H1 (cell line): ENCODE results near the gene BPIFB3. TPM values are rescaled to one million over a fixed set of nuclear protein-coding genes. Genes with fewer than 3 reads are reported as not detected.

Experiments
- CTCF ChIA-PET: fragments of 300-600 bp; sonication (Branson Sonifier 250); formaldehyde crosslinking; loops from one replicate; lab custom pipeline; 2021; ENCODE audit not compliant: partially characterized antibody; lab: Charles Lee
- POLR2A ChIA-PET: fragments of 300-600 bp; sonication (Branson Sonifier 250); formaldehyde crosslinking; loops from one replicate; lab custom pipeline; 2021; ENCODE audit warnings: inconsistent platforms; ENCODE audit not compliant: partially characterized antibody; lab: Charles Lee
- DNase-seq, 2 experiments: peaks; one replicate each; pipeline versions ENCODE4 v3.0.0 to v3.0.0-alpha.2; 2010 to 2022; ENCODE audit warnings: low spot score in 2 of 2, low read depth in 1 of 2, mixed read lengths in 1 of 2
- FAIRE-seq: peaks from 2 replicates; lab custom pipeline; 2011; peaks lifted over from hg19 to GRCh38; lab: Jason Lieb, UNC
- H2AFZ ChIP-seq: 2 replicates; pipeline ENCODE4 v1.8.1; 2012; ENCODE audit warnings: low read length, inconsistent platforms
- H2AK5ac ChIP-seq: 2 replicates; pipeline ENCODE4 v1.6.1; 2013; ENCODE audit warnings: low read depth, low read length
- H2BK120ac ChIP-seq: replicated peaks from 2 replicates; pipeline ENCODE3; 2013; ENCODE audit warnings: low read depth, low read length, inconsistent platforms
- H2BK12ac ChIP-seq: 2 replicates; pipeline ENCODE4 v1.6.1; 2013; ENCODE audit warnings: low read depth, low read length
- H2BK15ac ChIP-seq: 2 replicates; pipeline ENCODE4 v1.6.1; 2013; ENCODE audit warnings: low read length
- H2BK20ac ChIP-seq: 2 replicates; pipeline ENCODE4 v1.6.1; 2013; ENCODE audit warnings: low read length
- H2BK5ac ChIP-seq: 2 replicates; pipeline ENCODE4 v1.6.1; 2013; ENCODE audit warnings: low read depth, low read length
- H3K14ac ChIP-seq: 2 replicates; pipeline ENCODE4 v1.6.1; 2013; ENCODE audit warnings: inconsistent platforms; ENCODE audit not compliant: insufficient read length
- H3K18ac ChIP-seq: 2 replicates; pipeline ENCODE4 v1.6.1; 2013; ENCODE audit warnings: low read length; ENCODE audit errors: extremely low read depth
- H3K23ac ChIP-seq: 2 replicates; pipeline ENCODE4 v1.6.1; 2013; ENCODE audit warnings: inconsistent platforms; ENCODE audit not compliant: insufficient read length
- H3K23me2 ChIP-seq: 2 replicates; pipeline ENCODE4 v1.6.1; 2013; ENCODE audit warnings: low read depth, low read length
- H3K27ac ChIP-seq: 2 replicates; pipeline ENCODE4 v1.6.1; 2011; ENCODE audit warnings: low read depth, low read length, inconsistent platforms
- H3K27me3 ChIP-seq, 4 experiments: replicated peaks in 1 of 4; 1 replicate in 1 of 4; 2 replicates in 3 of 4; pipeline versions ENCODE4 v1.6.1 to v1.8.1; 2011 to 2013; ENCODE audit warnings: low read length in 3 of 4, mild to moderate bottlenecking in 3 of 4, inconsistent platforms in 2 of 4, mixed read lengths in 2 of 4, moderate library complexity in 1 of 4; ENCODE audit not compliant: control insufficient read depth in 3 of 4, insufficient read depth in 3 of 4; ENCODE audit errors: extremely low read depth in 1 of 4
- H3K36me3 ChIP-seq, 4 experiments: 2 replicates each; pipeline versions ENCODE4 v1.6.1 to v1.8.1; 2011 to 2013; ENCODE audit warnings: mild to moderate bottlenecking in 4 of 4, low read length in 3 of 4, moderate library complexity in 2 of 4, control low read depth in 1 of 4, inconsistent platforms in 1 of 4; ENCODE audit not compliant: insufficient read depth in 4 of 4, control insufficient read depth in 2 of 4
- H3K4ac ChIP-seq: replicated peaks from 2 replicates; pipeline ENCODE3; 2013; ENCODE audit warnings: low read length, low read depth, mixed read lengths, inconsistent platforms; ENCODE audit not compliant: insufficient read length
- H3K4me1 ChIP-seq, 4 experiments: replicated peaks in 1 of 4; 1 replicate in 1 of 4; 2 replicates in 3 of 4; pipeline versions ENCODE4 v1.6.1 to v1.8.1; 2011 to 2013; ENCODE audit warnings: low read length in 3 of 4, inconsistent platforms in 2 of 4, mixed read lengths in 1 of 4; ENCODE audit not compliant: insufficient read depth in 4 of 4, control insufficient read depth in 3 of 4
- H3K4me2 ChIP-seq, 2 experiments: 2 replicates each; pipeline versions ENCODE4 v1.6.1 to v1.8.1; 2011 to 2013; ENCODE audit warnings: low read depth in 2 of 2, low read length in 2 of 2, control low read depth in 1 of 2, inconsistent platforms in 1 of 2, mild to moderate bottlenecking in 1 of 2; ENCODE audit not compliant: insufficient read depth in 1 of 2
- H3K4me3 ChIP-seq, 4 experiments: fragments of 200-600, 300-600 bp in 1 of 4; sonication (generic), shearing (Covaris generic), sonication (Bioruptor Twin) in 1 of 4; 2 replicates each; pipeline versions ENCODE4 v1.5.1 to v1.8.1; 2011 to 2016; ENCODE audit warnings: low read length in 4 of 4, low read depth in 3 of 4, control low read depth in 2 of 4, inconsistent platforms in 2 of 4, mild to moderate bottlenecking in 2 of 4, mixed read lengths in 1 of 4, moderate library complexity in 1 of 4; ENCODE audit not compliant: insufficient read depth in 2 of 4; ENCODE audit errors: extremely low read depth in 1 of 4
- H3K56ac ChIP-seq: replicated peaks from 2 replicates; pipeline ENCODE3; 2013; ENCODE audit warnings: low read depth, mild to moderate bottlenecking, mixed read lengths, low read length, inconsistent platforms; ENCODE audit not compliant: insufficient read length
- H3K79me1 ChIP-seq: 2 replicates; pipeline ENCODE4 v1.6.1; 2013; ENCODE audit warnings: low read depth, low read length, control low read depth
- H3K79me2 ChIP-seq, 2 experiments: 2 replicates each; pipeline versions ENCODE4 v1.6.1 to v1.8.1; 2012 to 2013; ENCODE audit warnings: low read length in 2 of 2, mild to moderate bottlenecking in 2 of 2, inconsistent platforms in 1 of 2; ENCODE audit not compliant: insufficient read depth in 2 of 2, control insufficient read depth in 1 of 2
- H3K9ac ChIP-seq, 4 experiments: replicated peaks in 1 of 4; 1 replicate in 1 of 4; 2 replicates in 3 of 4; pipeline versions ENCODE4 v1.6.1 to v1.8.1; 2011 to 2013; ENCODE audit warnings: low read depth in 3 of 4, low read length in 3 of 4, control low read depth in 2 of 4, mild to moderate bottlenecking in 2 of 4, moderate library complexity in 2 of 4, inconsistent platforms in 1 of 4; ENCODE audit errors: extremely low read depth in 1 of 4
- H3K9me3 ChIP-seq, 2 experiments: 2 replicates each; pipeline versions ENCODE4 v1.6.1 to v1.8.1; 2012 to 2013; ENCODE audit warnings: mild to moderate bottlenecking in 2 of 2, moderate library complexity in 2 of 2, control low read depth in 1 of 2, inconsistent platforms in 1 of 2, low read depth in 1 of 2, low read length in 1 of 2, mixed read lengths in 1 of 2; ENCODE audit not compliant: insufficient read depth in 2 of 2
- H4K20me1 ChIP-seq, 2 experiments: replicated peaks in 1 of 2; 2 replicates each; pipeline versions ENCODE3 to v1.8.1; 2011 to 2013; ENCODE audit warnings: inconsistent platforms in 2 of 2, low read length in 2 of 2, mild to moderate bottlenecking in 1 of 2; ENCODE audit not compliant: insufficient read depth in 2 of 2, control insufficient read depth in 1 of 2
- H4K5ac ChIP-seq: 2 replicates; pipeline ENCODE4 v1.6.1; 2013; ENCODE audit warnings: low read length, low read depth, mixed read lengths, inconsistent platforms; ENCODE audit not compliant: insufficient read length
- H4K8ac ChIP-seq: 2 replicates; pipeline ENCODE4 v1.8.0; 2013; ENCODE audit warnings: mild to moderate bottlenecking, moderate library complexity, low read length, inconsistent platforms; ENCODE audit not compliant: insufficient read depth; ENCODE audit errors: extremely low read depth
- H4K91ac ChIP-seq: replicated peaks from 2 replicates; pipeline ENCODE3; 2013; ENCODE audit warnings: low read length, mixed read lengths, inconsistent platforms; ENCODE audit not compliant: insufficient read length
- CTBP2 ChIP-seq: IDR thresholded peaks from 2 replicates; pipeline ENCODE4 v1.7.0; 2011; ENCODE audit warnings: borderline replicate concordance, mild to moderate bottlenecking, moderate library complexity, mixed read lengths, low read length; ENCODE audit not compliant: insufficient read depth, insufficient read length
- EGR1 ChIP-seq: IDR thresholded peaks from 2 replicates; pipeline ENCODE4 v1.6.1; 2011; ENCODE audit warnings: low read depth, low read length, borderline replicate concordance
- SIN3A ChIP-seq, 2 experiments: IDR thresholded peaks in 1 of 2; conservative IDR thresholded peaks in 1 of 2; 2 replicates each; pipeline ENCODE4 v1.6.1; 2011 to 2012; ENCODE audit warnings: low read length in 2 of 2, improper control_type of control experiment in 1 of 2, low read depth in 1 of 2, mild to moderate bottlenecking in 1 of 2
- TAF7 ChIP-seq: optimal IDR thresholded peaks from 2 replicates; pipeline ENCODE3; 2011; ENCODE audit warnings: low read depth, mild to moderate bottlenecking, inconsistent platforms, low read length, moderate library complexity, borderline replicate concordance
- WGBS, 2 experiments: shearing (Covaris generic) in 1 of 2; methylation state at CpG; one replicate each; pipeline versions ENCODE4 v1.1.6 to v1.1.7; 2013 to 2015; ENCODE audit warnings: low lambda C conversion rate in 2 of 2, mixed read lengths in 2 of 2, inconsistent platforms in 1 of 2, low coverage in 1 of 2, missing lambda C conversion rate in 1 of 2; ENCODE audit not compliant: insufficient replicate concordance in 2 of 2, insufficient coverage in 1 of 2, insufficient read length in 1 of 2; ENCODE audit errors: extremely low coverage in 1 of 2, missing lambda C conversion rate in 1 of 2; 5-methylcytosine and 5-hydroxymethylcytosine counted together
- polyA plus RNA-seq, 7 experiments: library from polyadenylated mRNA; depleted of rRNA in 3 of 7; stranded (reverse) in 5 of 7; unstranded in 2 of 7; fragments of >200 nt in 5 of 7; fragments of 200-250 nt in 2 of 7; gene quantifications; 1 replicate in 5 of 7; 2 replicates in 1 of 7; 4 replicates in 1 of 7; pipeline versions ENCODE4 v1.2.1 to v1.2.3, GENCODE V29; 2011 to 2013; ENCODE audit warnings: missing spikeins in 2 of 7, mixed read lengths in 2 of 7
- total RNA-seq: library from RNA; stranded (reverse); fragmentation: NEBNext Ultra II Directional; extraction: Animal tissue kit (Norgen Biotek cat#: 25700); gene quantifications from 2 replicates; pipeline ENCODE4 v1.2.1, GENCODE V29; 2021

The BPIFB3 gene
- total and polyA plus RNA-seq, 2 of the 8 experiments (the other 6 are each of a cell fraction or from before 2014, with no cell fraction given) = not detected

- Histone ChIP-seq H3K9me3 (no peaks in the 10 kb centered on the region), H3K79me1 (no peaks in the 10 kb centered on the region), H3K79me2 (no peaks in the 10 kb centered on the region), H3K56ac (no peak overlapping the region), H4K91ac (no peak overlapping the region), H3K14ac (no peak overlapping the region), H2BK120ac (no peak overlapping the region), H2BK20ac (no peak overlapping the region), H3K4me2 (no peak overlapping the region), H4K5ac (no peak overlapping the region), H3K27me3 (no peaks in the 10 kb centered on the region), H2BK12ac (no peak overlapping the region), H4K20me1 (peaks cover 0 to 2% of the 10 kb centered on the region in 2 experiments), H4K8ac (no peak overlapping the region), H3K4ac (no peak overlapping the region), H3K23ac (no peak overlapping the region), H3K4me1 (peaks cover 0 to 11% (median 0%) of the 10 kb centered on the region in 4 experiments; a peak in 1 of 7 replicates), H3K9ac (no peak overlapping the region), H2AFZ (no peak overlapping the region), H3K36me3 (no peaks in the 10 kb centered on the region), H2BK15ac (0 out of 2 replicates have a peak overlapping the region, but pooled peaks have one; percentile 72), H3K27ac (no peak overlapping the region), H3K18ac (no peak overlapping the region), H2AK5ac (no peak overlapping the region), H3K23me2 (no peaks in the 10 kb centered on the region), H3K4me3 (no peak overlapping the region), H2BK5ac (no peak overlapping the region)
- TF ChIP-seq CTBP2 = no peak
- no peak for TF ChIP-seq TAF7
- no peak for TF ChIP-seq EGR1
- TF ChIP-seq SIN3A (conservative IDR thresholded peaks at IDR 0.05 in 1 of 2, IDR thresholded peaks at IDR 0.05 in 1 of 2; ENCODE audit: low read depth in 1 of 2, low read length in 2 of 2) = no peak
- POLR2A ChIA-PET = interaction anchor here (1.0 to 1.3 kb wide), 2 partner anchors 12 to 18 kb away, joined by 4 to 5 read pairs; no protein-coding TSS in a partner anchor
- FAIRE-seq (no peak), DNase-seq (no peak)
- 94% methylated on average over 7 of the region's 7 CpGs; no CpG with 5 or more reads in 1 of the 2 experiments for WGBS, 2 experiments
- CTCF ChIA-PET = interaction anchor here (0.9 to 11.8 kb wide), 6 partner anchors 14 to 78 kb away, joined by 3 to 86 read pairs (median 3); partner anchors contain the start of genes BPIFB2 and SUN5
Observed at GRCh38 chr20:33017542-33017941, 36.2 kb upstream of the BPIFB3 start.
